PC-9 (cell line): ENCODE data around the gene MSRB2. TPM values are rescaled to one million over a fixed set of nuclear protein-coding genes. Genes with fewer than 3 reads are reported as not detected.

Experiments
- Bru-seq: library from RNA; stranded (reverse); fragments of 400-500 nt; gene quantifications from one replicate; lab custom pipeline; 2021; lab: Mats Ljungman, UMichigan
- BruChase-seq, 2 experiments: library from RNA; stranded (reverse); fragments of 400-500 nt; gene quantifications; one replicate each; lab custom pipeline; 2021; lab: Mats Ljungman, UMichigan
- BruUV-seq: library from RNA; stranded (reverse); fragments of 400-500 nt; replicated peaks from 2 replicates; lab custom pipeline; 2021; lab: Mats Ljungman, UMichigan
- CTCF ChIA-PET: fragments of 300-600 bp; sonication (Branson Sonifier 250); formaldehyde crosslinking; loops from one replicate; lab custom pipeline; 2022; ENCODE audit warnings: antibody characterized with exemption; lab: Charles Lee
- POLR2A ChIA-PET: fragments of 300-600 bp; sonication (Branson Sonifier 250); formaldehyde crosslinking; loops from one replicate; lab custom pipeline; 2022; ENCODE audit warnings: antibody characterized with exemption; ENCODE audit not compliant: unreplicated experiment; lab: Charles Lee
- DNase-seq, 2 experiments: peaks; one replicate each; pipeline versions ENCODE4 v3.0.0 to v3.0.0-alpha.2; 2015 to 2022; ENCODE audit warnings: mixed read lengths in 1 of 2
- H2AFZ ChIP-seq: fragments of 200-600 bp; sonication (generic); 2 replicates; pipeline ENCODE4 v1.8.1; 2017; ENCODE audit warnings: antibody characterized with exemption
- H3F3A ChIP-seq: fragments of 200-600 bp; sonication (generic); 2 replicates; pipeline ENCODE4 v1.8.1; 2017; ENCODE audit warnings: antibody characterized with exemption, mild to moderate bottlenecking, low read depth; ENCODE audit not compliant: insufficient read depth
- H3K27ac ChIP-seq: fragments of 200-600 bp; sonication (generic); 2 replicates; pipeline ENCODE4 v1.6.1; 2016; ENCODE audit warnings: mixed run types
- H3K27me3 ChIP-seq: fragments of 200-600 bp; sonication (generic); 2 replicates; pipeline ENCODE4 v1.6.1; 2016; ENCODE audit warnings: low read depth, mixed run types; ENCODE audit not compliant: insufficient read depth
- H3K36me3 ChIP-seq: fragments of 200-600 bp; sonication (generic); 2 replicates; pipeline ENCODE4 v1.6.1; 2016; ENCODE audit warnings: low read depth, mixed run types
- H3K4me1 ChIP-seq: fragments of 200-600 bp; sonication (generic); replicated peaks from 2 replicates; pipeline ENCODE4 v1.6.1; 2016; ENCODE audit warnings: mixed run types; ENCODE audit not compliant: insufficient read depth
- H3K4me2 ChIP-seq: fragments of 200-600 bp; sonication (generic); 2 replicates; pipeline ENCODE4 v1.6.1; 2017; ENCODE audit warnings: mixed run types
- H3K4me3 ChIP-seq: fragments of 200-600 bp; sonication (generic); 2 replicates; pipeline ENCODE4 v1.6.1; 2016; ENCODE audit warnings: mixed run types
- H3K79me2 ChIP-seq: fragments of 200-600 bp; sonication (generic); 2 replicates; pipeline ENCODE4 v1.6.1; 2017; ENCODE audit warnings: low read depth, mixed run types
- H3K9me2 ChIP-seq: fragments of 200-600 bp; sonication (generic); 2 replicates; pipeline ENCODE4 v1.8.1; 2017; ENCODE audit warnings: mild to moderate bottlenecking; ENCODE audit not compliant: insufficient read depth
- H3K9me3 ChIP-seq: fragments of 200-600 bp; sonication (generic); 2 replicates; pipeline ENCODE4 v1.8.1; 2016; ENCODE audit warnings: low read depth; ENCODE audit not compliant: insufficient read depth
- H4K20me1 ChIP-seq: fragments of 200-600 bp; sonication (generic); 2 replicates; pipeline ENCODE4 v1.8.1; 2017; ENCODE audit not compliant: insufficient read depth
- CTCF ChIP-seq: fragments of 200-600 bp; sonication (generic); conservative IDR thresholded peaks from 2 replicates; pipeline ENCODE4 v1.6.1; 2017; ENCODE audit warnings: mixed run types, antibody characterized with exemption, mild to moderate bottlenecking, moderate library complexity
- EZH2 ChIP-seq: fragments of 200-600 bp; sonication (generic); IDR thresholded peaks from 2 replicates; pipeline ENCODE4 v1.8.0; 2017; ENCODE audit warnings: antibody characterized with exemption, low read depth
- intact Hi-C: fragments of 100-400 bp; cut with micrococcal nuclease; formaldehyde crosslinking; loops from one replicate; pipeline ENCODE4 v1.10.0; 2022; ENCODE audit not compliant: unreplicated experiment
- long read RNA-seq: library from polyadenylated mRNA; stranded (forward); transcript quantifications from one replicate; pipeline ENCODE4 v2.0.0, GENCODE V29; 2022
- total RNA-seq: library from RNA; stranded (reverse); gene quantifications from 2 replicates; pipeline ENCODE4 v1.2.3, GENCODE V29; 2021

Gene MSRB2
- total RNA-seq (28.3 and 31.7 TPM in 2 replicates), Bru-seq, nascent RNA (percentile 58 among the genes with signal in this experiment), BruChase-seq, experiment 1, labeled RNA remaining after a 2-hour chase (percentile 56 among the genes with signal in this experiment), BruChase-seq, experiment 2, labeled RNA remaining after a 6-hour chase (percentile 48 among the genes with signal in this experiment)
- long read RNA-seq, transcript MSRB2-201 (5 exons, 1,803 nt): major isoform, 87 of 90 reads
- long read RNA-seq, partial matches to known transcripts: 2 of 90 reads
- long read RNA-seq, other reads (novel, unspliced or antisense): 1 of 90 reads

GRCh38 chr10:23095404-23095965 lies at the start of gene MSRB2:
TSS of gene MSRB2 (plus strand) at chr10:23095579. CDS start at chr10:23095609, 30 bp downstream.
- peak within 1 kb of the TSS; percentile 91 for H3K4me2 ChIP-seq
- H3F3A ChIP-seq: peaks cover 9% of the 10 kb centered on the region; the same call in 1 of the 2 replicates
- TF ChIP-seq CTCF (no peak), EZH2 (no peak)
- no peaks in the 10 kb centered on the region for H3K27me3 ChIP-seq
- no peaks in the 10 kb centered on the region for H4K20me1 ChIP-seq
- H3K27ac ChIP-seq: 0 out of 2 replicates have a peak within 1 kb of the TSS, but pooled peaks have one; percentile 6
- peak within 1 kb of the TSS; percentile 94 for H2AFZ ChIP-seq
- H3K9me3 ChIP-seq: no peaks in the 10 kb centered on the region
- peak; percentile 64 to 80 for DNase-seq
- H3K9me2 ChIP-seq: no peaks in the 10 kb centered on the region
- ChIA-PET CTCF (no interaction called here), POLR2A (no interaction called here)
- intact Hi-C loops: loop anchor here (2.0 kb wide), 2 partner anchors 43 to 1093 kb away; partner anchors contain the start of gene DNAJC1
- no peaks in the 10 kb centered on the region for H3K36me3 ChIP-seq
- peaks cover 11% of the 10 kb centered on the region; the same call in 1 of the 2 replicates for H3K79me2 ChIP-seq
- BruUV-seq: no TSS peak
- H3K4me3 ChIP-seq: peak within 1 kb of the TSS; percentile 75
- H3K4me1 ChIP-seq: peaks cover 13% of the 10 kb centered on the region

- Histone ChIP-seq H4K20me1 (no peaks in the 10 kb centered on the region), H3K27me3 (no peaks in the 10 kb centered on the region), H3K9me3 (no peaks in the 10 kb centered on the region), H3K4me1 (peaks cover 14% of the 10 kb centered on the region), H3K79me2 (no peaks in the 10 kb centered on the region), H3K9me2 (no peaks in the 10 kb centered on the region), H3K27ac (no peak overlapping the region), H3F3A (no peaks in the 10 kb centered on the region), H3K4me3 (no peak overlapping the region), H3K4me2 (no peak overlapping the region), H2AFZ (no peak overlapping the region), H3K36me3 (no peaks in the 10 kb centered on the region)
- no peak for TF ChIP-seq EZH2
- no peak for TF ChIP-seq CTCF
- intact Hi-C loops: no loop called here
- POLR2A ChIA-PET: no interaction called here
- BruUV-seq: no TSS peak
- CTCF ChIA-PET: interaction anchor here (0.7 kb wide), 1 partner anchor 33 kb away, joined by 6 read pairs; no protein-coding TSS in a partner anchor
- DNase-seq: no peak
Observed at GRCh38 chr10:23046027-23046426, 49.4 kb upstream of the MSRB2 start.

- intact Hi-C loops: no loop called here
- peak; percentile 26 to 57 for DNase-seq
- no peaks in the 10 kb centered on the region for H3K36me3 ChIP-seq
- ChIA-PET CTCF (no interaction called here), POLR2A (no interaction called here)
- H3K27me3 ChIP-seq: no peaks in the 10 kb centered on the region
- no peaks in the 10 kb centered on the region for H3F3A ChIP-seq
- no peak overlapping the region for H2AFZ ChIP-seq
- no peak overlapping the region for H3K4me3 ChIP-seq
- H3K4me2 ChIP-seq: no peak overlapping the region
- H3K9me3 ChIP-seq: no peaks in the 10 kb centered on the region
- no peak overlapping the region for H3K27ac ChIP-seq
- no TSS peak for BruUV-seq
- H4K20me1 ChIP-seq: no peaks in the 10 kb centered on the region
- TF ChIP-seq CTCF (no peak), EZH2 (no peak)
- peaks cover 27% of the 10 kb centered on the region for H3K4me1 ChIP-seq
- H3K9me2 ChIP-seq: no peaks in the 10 kb centered on the region
- no peaks in the 10 kb centered on the region for H3K79me2 ChIP-seq
Observed at GRCh38 chr10:23047201-23048050, 48.0 kb upstream of the MSRB2 start.
